ENCODE measurements around the gene CHTF18. TPM values are rescaled to one million over a fixed set of nuclear protein-coding genes. Genes with fewer than 3 reads are reported as not detected.
"Not testable (repeated sequence)": the region's sequence is repeated elsewhere in the genome, so short reads cannot be mapped to it uniquely, and the experiment has no call there.

Gene CHTF18
- total RNA-seq, 2 experiments from 2014 or later = 30.7 to 31.1 TPM

GRCh38 chr16:774086-775001, 14.1 kb upstream of the CHTF18 start:
- Histone ChIP-seq H3K27ac (ENCODE audit: low read depth in 1 of 2, low read length in 2 of 2) (no peak overlapping the region), H3K36me3 (ENCODE audit: insufficient read depth, low read length) (no peaks in the 10 kb centered on the region), H3K27me3 (ENCODE audit: control insufficient read depth in 1 of 2, insufficient read depth in 2 of 2, low read length in 2 of 2) (peaks cover 0 to 4% of the 10 kb centered on the region in 2 experiments), H3K9me3 (ENCODE audit: control insufficient read depth in 1 of 2, insufficient read depth in 1 of 2, low read length in 2 of 2) (no peaks in the 10 kb centered on the region), H3K4me3 (ENCODE audit: low read length) (no peak overlapping the region), H3K4me1 (ENCODE audit: insufficient read depth, low read length) (no peaks in the 10 kb centered on the region)
- peaks cover 5% of the 10 kb centered on the region for H3K27me3 Mint-ChIP-seq
- no peaks in the 10 kb centered on the region for H3K9me3 Mint-ChIP-seq
- ChIA-PET POLR2A (no interaction called here), CTCF (no interaction called here)
- DNase-seq (no peak), ATAC-seq (ENCODE audit: poor library complexity) (no peak)
- H3K36me3 Mint-ChIP-seq (ENCODE audit: low read depth) = no peaks in the 10 kb centered on the region
- no peak for TF ChIP-seq CTCF (IDR thresholded peaks at IDR 0.05)
- H3K4me1 Mint-ChIP-seq (ENCODE audit: low read depth) = no peaks in the 10 kb centered on the region
- intact Hi-C loops (cut with DNase I, micrococcal nuclease) = no loop called here
- no peak overlapping the region for H3K27ac Mint-ChIP-seq
- H3K4me3 Mint-ChIP-seq = no peak overlapping the region

- Mint-ChIP-seq H3K9me3 (no peaks in the 10 kb centered on the region), H3K4me3 (no peak overlapping the region), H3K27ac (no peak overlapping the region), H3K36me3 (ENCODE audit: low read depth) (no peaks in the 10 kb centered on the region), H3K4me1 (ENCODE audit: low read depth) (no peaks in the 10 kb centered on the region), H3K27me3 (peaks cover 5% of the 10 kb centered on the region)
- ChIA-PET POLR2A (no interaction called here), CTCF (no interaction called here)
- Histone ChIP-seq H3K36me3 (ENCODE audit: insufficient read depth, low read length) (no peaks in the 10 kb centered on the region), H3K27me3 (ENCODE audit: control insufficient read depth in 1 of 2, insufficient read depth in 2 of 2, low read length in 2 of 2) (peaks cover 0 to 3% of the 10 kb centered on the region in 2 experiments), H3K4me1 (ENCODE audit: insufficient read depth, low read length) (no peaks in the 10 kb centered on the region), H3K9me3 (ENCODE audit: control insufficient read depth in 1 of 2, insufficient read depth in 1 of 2, low read length in 2 of 2) (no peaks in the 10 kb centered on the region), H3K27ac (ENCODE audit: low read depth in 1 of 2, low read length in 2 of 2) (no peak overlapping the region), H3K4me3 (ENCODE audit: low read length) (no peak overlapping the region)
- DNase-seq (no peak), ATAC-seq (ENCODE audit: poor library complexity) (no peak)
- TF ChIP-seq CTCF (IDR thresholded peaks at IDR 0.05) = no peak
- intact Hi-C loops (cut with DNase I, micrococcal nuclease) = no loop called here
These were observed 13.1 kb upstream of the CHTF18 start for GRCh38 chr16:775236-775796.

- H3K4me1 ChIP-seq (ENCODE audit: insufficient read depth, low read length); DNase-seq; H3K9me3 ChIP-seq (ENCODE audit: control insufficient read depth in 1 of 2, insufficient read depth in 1 of 2, low read length in 2 of 2); H3K4me3 Mint-ChIP-seq; H3K36me3 ChIP-seq (ENCODE audit: insufficient read depth, low read length); H3K36me3 Mint-ChIP-seq (ENCODE audit: low read depth); ATAC-seq (ENCODE audit: poor library complexity); POLR2A ChIA-PET; H3K27me3 Mint-ChIP-seq; H3K4me1 Mint-ChIP-seq (ENCODE audit: low read depth); H3K27ac ChIP-seq (ENCODE audit: low read depth in 1 of 2, low read length in 2 of 2); CTCF ChIA-PET; H3K9me3 Mint-ChIP-seq; intact Hi-C loops (cut with DNase I, micrococcal nuclease); H3K4me3 ChIP-seq (ENCODE audit: low read length); H3K27me3 ChIP-seq (ENCODE audit: control insufficient read depth in 1 of 2, insufficient read depth in 2 of 2, low read length in 2 of 2); H3K27ac Mint-ChIP-seq: not testable (repeated sequence)
These were observed 12.1 kb upstream of the CHTF18 start for GRCh38 chr16:776298-776697.

Measured in CD4-positive, alpha-beta T cell (primary cell).